GM21360 (cell line): Measurements from ENCODE around the gene NFAM1.

Experiments used
- ATAC-seq: cut with Tn5 transposase; IDR thresholded peaks from one replicate; pipeline ENCODE4 v1.9.1; 2021; ENCODE audit warnings: mild to moderate bottlenecking, moderate library complexity; ENCODE audit not compliant: unreplicated experiment

NFAM1 gene

GRCh38 chr22:42439821-42440674 lies 7.8 kb upstream of the NFAM1 start:
- no peak for ATAC-seq

GRCh38 chr22:42439021-42439567 lies 6.9 kb upstream of the NFAM1 start:
- ATAC-seq, result no peak

- ATAC-seq, result no peak
These were observed 6.1 kb upstream of the NFAM1 start for GRCh38 chr22:42438293-42438650.

GRCh38 chr22:42437488-42438292 lies 5.5 kb upstream of the NFAM1 start:
- ATAC-seq, result no peak

GRCh38 chr22:42436404-42436803 lies 4.2 kb upstream of the NFAM1 start:
- ATAC-seq, result no peak

- ATAC-seq, result no peak
These were observed 2.7 kb upstream of the NFAM1 start for GRCh38 chr22:42434748-42435425.

GRCh38 chr22:42433754-42434682 lies 1.8 kb upstream of the NFAM1 start:
- ATAC-seq, result no peak

GRCh38 chr22:42432818-42433217 lies 615 bp upstream of the NFAM1 start:
- no peak for ATAC-seq

GRCh38 chr22:42431401-42432019 lies 693 bp downstream of the NFAM1 start:
- ATAC-seq, result no peak

GRCh38 chr22:42430528-42431125 lies 1.6 kb downstream of the NFAM1 start:
- ATAC-seq, result no peak

- ATAC-seq, result no peak
These were observed 3.4 kb downstream of the NFAM1 start for GRCh38 chr22:42428760-42429159.

GRCh38 chr22:42428025-42428424 lies 4.2 kb downstream of the NFAM1 start:
- no peak for ATAC-seq

- no peak for ATAC-seq
These were observed 5.0 kb downstream of the NFAM1 start for GRCh38 chr22:42427167-42427566.

GRCh38 chr22:42425989-42426355 lies 6.2 kb downstream of the NFAM1 start:
- ATAC-seq, result no peak

GRCh38 chr22:42425337-42425988 lies 6.7 kb downstream of the NFAM1 start:
- ATAC-seq, result no peak

- no peak for ATAC-seq
These were observed 12.8 kb downstream of the NFAM1 start for GRCh38 chr22:42419243-42419881.

- ATAC-seq, result no peak
These were observed 13.4 kb downstream of the NFAM1 start for GRCh38 chr22:42418811-42419242.

- no peak for ATAC-seq
These were observed 14.4 kb downstream of the NFAM1 start for GRCh38 chr22:42417645-42418305.
